ENCODE results near the gene FAM185A. TPM values are rescaled to one million over a fixed set of nuclear protein-coding genes. Genes with fewer than 3 reads are reported as not detected.
"Not testable (repeated sequence)": the region's sequence is repeated elsewhere in the genome, so short reads cannot be mapped to it uniquely, and the experiment has no call there.

Gene FAM185A
- total and polyA plus RNA-seq, 2 of the 8 experiments (the other 6 are each of a cell fraction or from before 2014, with no cell fraction given), result 5.2 to 6.6 TPM

- H4K5ac ChIP-seq (ENCODE audit: insufficient read length, low read depth, low read length); H3K27ac ChIP-seq (ENCODE audit: low read depth, low read length); H2BK12ac ChIP-seq (ENCODE audit: low read depth, low read length); POLR2A ChIA-PET (ENCODE audit: partially characterized antibody); H3K9me3 ChIP-seq (ENCODE audit: insufficient read depth in 2 of 2, low read depth in 1 of 2, low read length in 1 of 2); H2BK15ac ChIP-seq (ENCODE audit: low read length); H2BK120ac ChIP-seq (replicated peaks; ENCODE audit: low read depth, low read length); H3K4me2 ChIP-seq (ENCODE audit: insufficient read depth in 1 of 2, low read depth in 2 of 2, low read length in 2 of 2); FAIRE-seq; H3K36me3 ChIP-seq (ENCODE audit: control insufficient read depth in 2 of 4, insufficient read depth in 4 of 4, low read length in 3 of 4); H3K4me1 ChIP-seq (replicated peaks in 1 of 4; ENCODE audit: control insufficient read depth in 3 of 4, insufficient read depth in 4 of 4, low read length in 3 of 4); H4K20me1 ChIP-seq (replicated peaks in 1 of 2; ENCODE audit: control insufficient read depth in 1 of 2, insufficient read depth in 2 of 2, low read length in 2 of 2); H3K18ac ChIP-seq (ENCODE audit: extremely low read depth, low read length); H2BK5ac ChIP-seq (ENCODE audit: low read depth, low read length); H2AK5ac ChIP-seq (ENCODE audit: low read depth, low read length); H3K23me2 ChIP-seq (ENCODE audit: low read depth, low read length); H3K9ac ChIP-seq (replicated peaks in 1 of 4; ENCODE audit: extremely low read depth in 1 of 4, low read depth in 3 of 4, low read length in 3 of 4); H3K56ac ChIP-seq (replicated peaks; ENCODE audit: insufficient read length, low read depth, low read length); H3K79me2 ChIP-seq (ENCODE audit: control insufficient read depth in 1 of 2, insufficient read depth in 2 of 2, low read length in 2 of 2); H4K91ac ChIP-seq (replicated peaks; ENCODE audit: insufficient read length, low read length); H3K4me3 ChIP-seq (ENCODE audit: extremely low read depth in 1 of 4, insufficient read depth in 2 of 4, low read depth in 3 of 4, low read length in 4 of 4); H2BK20ac ChIP-seq (ENCODE audit: low read length); H3K14ac ChIP-seq (ENCODE audit: insufficient read length); CTCF ChIA-PET (ENCODE audit: partially characterized antibody); H4K8ac ChIP-seq (ENCODE audit: extremely low read depth, insufficient read depth, low read length); H3K79me1 ChIP-seq (ENCODE audit: low read depth, low read length); H3K4ac ChIP-seq (replicated peaks; ENCODE audit: insufficient read length, low read depth, low read length); DNase-seq (ENCODE audit: low read depth in 1 of 2, low spot score in 2 of 2); H3K23ac ChIP-seq (ENCODE audit: insufficient read length); H3K27me3 ChIP-seq (replicated peaks in 1 of 4; ENCODE audit: control insufficient read depth in 3 of 4, extremely low read depth in 1 of 4, insufficient read depth in 3 of 4, low read length in 3 of 4); H2AFZ ChIP-seq (ENCODE audit: low read length): not testable (repeated sequence)
- 93% methylated on average over 1 of the region's 3 CpGs; no CpG with 5 or more reads in 1 of the 2 experiments for WGBS, 2 experiments (ENCODE audit: extremely low coverage in 1 of 2, insufficient coverage in 1 of 2, insufficient read length in 1 of 2, insufficient replicate concordance in 2 of 2, low coverage in 1 of 2, low lambda C conversion rate in 2 of 2, missing lambda C conversion rate in 1 of 2)
These were observed 20.9 kb downstream of the FAM185A start for GRCh38 chr7:102769657-102770192.

GRCh38 chr7:102770467-102770866 is 21.7 kb downstream of the FAM185A start:
- H3K27me3 ChIP-seq (replicated peaks in 1 of 4; ENCODE audit: control insufficient read depth in 3 of 4, extremely low read depth in 1 of 4, insufficient read depth in 3 of 4, low read length in 3 of 4); H3K4ac ChIP-seq (replicated peaks; ENCODE audit: insufficient read length, low read depth, low read length); DNase-seq (ENCODE audit: low read depth in 1 of 2, low spot score in 2 of 2); H2BK5ac ChIP-seq (ENCODE audit: low read depth, low read length); H2BK12ac ChIP-seq (ENCODE audit: low read depth, low read length); H3K18ac ChIP-seq (ENCODE audit: extremely low read depth, low read length); H3K23me2 ChIP-seq (ENCODE audit: low read depth, low read length); H3K23ac ChIP-seq (ENCODE audit: insufficient read length); H4K5ac ChIP-seq (ENCODE audit: insufficient read length, low read depth, low read length); POLR2A ChIA-PET (ENCODE audit: partially characterized antibody); H3K36me3 ChIP-seq (ENCODE audit: control insufficient read depth in 2 of 4, insufficient read depth in 4 of 4, low read length in 3 of 4); H3K9ac ChIP-seq (replicated peaks in 1 of 4; ENCODE audit: extremely low read depth in 1 of 4, low read depth in 3 of 4, low read length in 3 of 4); H2BK120ac ChIP-seq (replicated peaks; ENCODE audit: low read depth, low read length); CTCF ChIA-PET (ENCODE audit: partially characterized antibody); H2BK20ac ChIP-seq (ENCODE audit: low read length); H4K91ac ChIP-seq (replicated peaks; ENCODE audit: insufficient read length, low read length); H2BK15ac ChIP-seq (ENCODE audit: low read length); H3K79me2 ChIP-seq (ENCODE audit: control insufficient read depth in 1 of 2, insufficient read depth in 2 of 2, low read length in 2 of 2); H4K8ac ChIP-seq (ENCODE audit: extremely low read depth, insufficient read depth, low read length); H3K79me1 ChIP-seq (ENCODE audit: low read depth, low read length); H2AK5ac ChIP-seq (ENCODE audit: low read depth, low read length); H3K4me2 ChIP-seq (ENCODE audit: insufficient read depth in 1 of 2, low read depth in 2 of 2, low read length in 2 of 2); H3K14ac ChIP-seq (ENCODE audit: insufficient read length); H3K4me1 ChIP-seq (replicated peaks in 1 of 4; ENCODE audit: control insufficient read depth in 3 of 4, insufficient read depth in 4 of 4, low read length in 3 of 4); H4K20me1 ChIP-seq (replicated peaks in 1 of 2; ENCODE audit: control insufficient read depth in 1 of 2, insufficient read depth in 2 of 2, low read length in 2 of 2); H2AFZ ChIP-seq (ENCODE audit: low read length); FAIRE-seq; H3K4me3 ChIP-seq (ENCODE audit: extremely low read depth in 1 of 4, insufficient read depth in 2 of 4, low read depth in 3 of 4, low read length in 4 of 4); H3K27ac ChIP-seq (ENCODE audit: low read depth, low read length); H3K9me3 ChIP-seq (ENCODE audit: insufficient read depth in 2 of 2, low read depth in 1 of 2, low read length in 1 of 2); H3K56ac ChIP-seq (replicated peaks; ENCODE audit: insufficient read length, low read depth, low read length): not testable (repeated sequence)
- 81% methylated on average over 3 of the region's 3 CpGs; no CpG with 5 or more reads in 1 of the 2 experiments for WGBS, 2 experiments (ENCODE audit: extremely low coverage in 1 of 2, insufficient coverage in 1 of 2, insufficient read length in 1 of 2, insufficient replicate concordance in 2 of 2, low coverage in 1 of 2, low lambda C conversion rate in 2 of 2, missing lambda C conversion rate in 1 of 2)

Measured in H1 (cell line).